ENCODE measurements around the gene MTUS2. TPM values are rescaled to one million over a fixed set of nuclear protein-coding genes. Genes with fewer than 3 reads are reported as not detected.

Gene MTUS2
- total and polyA plus RNA-seq, 4 donors: under 0.01 to 0.70 (median 0.15) TPM

DNA sequence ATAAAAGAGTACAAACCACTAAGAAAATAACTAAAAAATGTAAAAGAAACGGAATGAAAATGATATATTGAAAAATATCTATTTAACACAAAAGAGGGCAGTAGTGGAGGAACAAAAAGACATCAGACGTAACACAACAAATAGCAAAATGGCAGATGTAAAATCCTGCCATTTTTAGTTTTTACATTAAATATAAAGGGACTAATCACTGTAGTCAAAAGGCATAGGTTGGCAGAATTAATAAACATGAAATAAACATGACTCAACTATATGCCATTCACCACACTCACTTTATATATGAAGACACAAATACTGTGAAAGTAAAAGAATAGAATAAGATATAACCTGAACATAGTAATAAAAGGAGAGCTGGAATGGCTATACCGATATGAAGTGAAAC, 11.0 kb downstream of the MTUS2 start:
- no peaks in the 10 kb centered on the region for H3K36me3 ChIP-seq (ENCODE audit: control insufficient read depth in 4 of 4, insufficient read depth in 3 of 4, low read depth in 1 of 4, low read length in 3 of 4)
- no peaks in the 10 kb centered on the region for H3K4me1 ChIP-seq (ENCODE audit: control insufficient read depth in 4 of 4, insufficient read depth in 4 of 4, low read length in 3 of 4)
- H3K27me3 ChIP-seq (ENCODE audit: control insufficient read depth in 4 of 4, insufficient read depth in 4 of 4, low read length in 3 of 4): no peaks in the 10 kb centered on the region
- DNase-seq (ENCODE audit: low spot score): no peak
- H3K27ac ChIP-seq (ENCODE audit: low read depth in 1 of 2, low read length in 2 of 2): no peak overlapping the region
- TF ChIP-seq HNF4G (IDR thresholded peaks at IDR 0.05): no peak
- TF ChIP-seq, protein P1, sequence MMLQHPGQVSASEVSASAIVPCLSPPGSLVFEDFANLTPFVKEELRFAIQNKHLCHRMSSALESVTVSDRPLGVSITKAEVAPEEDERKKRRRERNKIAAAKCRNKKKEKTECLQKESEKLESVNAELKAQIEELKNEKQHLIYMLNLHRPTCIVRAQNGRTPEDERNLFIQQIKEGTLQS (IDR thresholded peaks at IDR 0.05): no peak
- no peak for TF ChIP-seq FOXA1 (IDR thresholded peaks at IDR 0.05)
- TF ChIP-seq, protein P2, sequence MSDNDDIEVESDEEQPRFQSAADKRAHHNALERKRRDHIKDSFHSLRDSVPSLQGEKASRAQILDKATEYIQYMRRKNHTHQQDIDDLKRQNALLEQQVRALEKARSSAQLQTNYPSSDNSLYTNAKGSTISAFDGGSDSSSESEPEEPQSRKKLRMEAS (IDR thresholded peaks at IDR 0.05): no peak
- no peak for TF ChIP-seq NR2F2 (IDR thresholded peaks at IDR 0.05)
- TF ChIP-seq RAD21 (IDR thresholded peaks at IDR 0.05): no peak
- TF ChIP-seq HNF4A (conservative IDR thresholded peaks at IDR 0.05): no peak
- no peak for TF ChIP-seq EGR1 (IDR thresholded peaks at IDR 0.05; ENCODE audit: low read depth in 2 of 2)
- no peak for TF ChIP-seq RXRA (IDR thresholded peaks at IDR 0.05)
- TF ChIP-seq JUND (IDR thresholded peaks at IDR 0.05): no peak
- TF ChIP-seq TAF1 (conservative IDR thresholded peaks at IDR 0.05): no peak
- peaks cover 2 to 13% (median 4%) of the 10 kb centered on the region in 4 donors for H3K9me3 ChIP-seq (ENCODE audit: control insufficient read depth in 4 of 4, low read length in 3 of 4)
- no peak overlapping the region for H3K9ac ChIP-seq (ENCODE audit: low read depth in 1 of 2, low read length in 2 of 2)
- WGBS: 89% methylated on average over 3 of the region's 3 CpGs
- H3K4me3 ChIP-seq (ENCODE audit: low read depth in 1 of 3, low read length in 3 of 3): no peak overlapping the region

DNA sequence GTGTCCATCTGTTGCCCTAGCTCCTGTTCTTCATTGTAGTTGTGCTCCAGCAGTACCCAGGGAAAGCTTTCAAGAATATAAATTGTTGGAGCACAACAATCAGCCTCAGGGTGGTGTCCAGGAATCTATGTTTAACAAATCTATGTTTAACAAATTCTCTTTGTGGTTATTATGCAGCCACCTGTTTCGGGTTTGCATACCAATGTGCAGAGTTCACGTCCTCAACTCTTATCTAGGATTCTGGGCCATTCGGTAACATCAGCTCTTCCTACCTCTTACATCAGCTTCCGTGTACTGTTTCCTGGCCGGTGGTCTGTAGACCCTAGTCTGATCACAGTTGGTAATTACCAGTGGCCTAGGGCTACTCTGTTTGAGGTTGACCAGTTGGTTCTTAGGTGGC, 17.0 kb downstream of the MTUS2 start:
- Histone ChIP-seq H3K9ac (ENCODE audit: low read depth in 1 of 2, low read length in 2 of 2) (no peak overlapping the region), H3K36me3 (ENCODE audit: control insufficient read depth in 4 of 4, insufficient read depth in 3 of 4, low read depth in 1 of 4, low read length in 3 of 4) (no peaks in the 10 kb centered on the region), H3K4me1 (ENCODE audit: control insufficient read depth in 4 of 4, insufficient read depth in 4 of 4, low read length in 3 of 4) (no peaks in the 10 kb centered on the region), H3K4me3 (ENCODE audit: low read depth in 1 of 3, low read length in 3 of 3) (no peak overlapping the region), H3K27me3 (ENCODE audit: control insufficient read depth in 4 of 4, insufficient read depth in 4 of 4, low read length in 3 of 4) (no peaks in the 10 kb centered on the region), H3K9me3 (ENCODE audit: control insufficient read depth in 4 of 4, low read length in 3 of 4) (no peaks in the 10 kb centered on the region), H3K27ac (ENCODE audit: low read depth in 1 of 2, low read length in 2 of 2) (no peak overlapping the region)
- WGBS: 87% methylated on average over 5 of the region's 5 CpGs
- TF ChIP-seq EGR1 (IDR thresholded peaks at IDR 0.05; ENCODE audit: low read depth in 2 of 2): no peak
- no peak for TF ChIP-seq SP1 (IDR thresholded peaks at IDR 0.05)
- no peak for TF ChIP-seq NR2F2 (IDR thresholded peaks at IDR 0.05)
- TF ChIP-seq, protein P2 (IDR thresholded peaks at IDR 0.05): no peak
- no peak for TF ChIP-seq RAD21 (IDR thresholded peaks at IDR 0.05)
- no peak for TF ChIP-seq JUND (IDR thresholded peaks at IDR 0.05)
- no peak for TF ChIP-seq RXRA (IDR thresholded peaks at IDR 0.05)
- TF ChIP-seq ZBTB33 (IDR thresholded peaks at IDR 0.05): no peak
- no peak for TF ChIP-seq REST (IDR thresholded peaks at IDR 0.05)
- TF ChIP-seq FOXA1 (IDR thresholded peaks at IDR 0.05): no peak
- TF ChIP-seq CTCF (IDR thresholded peaks at IDR 0.05; ENCODE audit: low read depth, low read length, missing input control): no peak
- no peak for TF ChIP-seq TAF1 (conservative IDR thresholded peaks at IDR 0.05)
- TF ChIP-seq HNF4G (IDR thresholded peaks at IDR 0.05): no peak
- no peak for TF ChIP-seq HNF4A (conservative IDR thresholded peaks at IDR 0.05)
- DNase-seq (ENCODE audit: low spot score): no peak
